Measurements from ENCODE around the gene MPC2. TPM values are rescaled to one million over a fixed set of nuclear protein-coding genes. Genes with fewer than 3 reads are reported as not detected.

Gene MPC2
- total RNA-seq = 53.9 TPM

DNA sequence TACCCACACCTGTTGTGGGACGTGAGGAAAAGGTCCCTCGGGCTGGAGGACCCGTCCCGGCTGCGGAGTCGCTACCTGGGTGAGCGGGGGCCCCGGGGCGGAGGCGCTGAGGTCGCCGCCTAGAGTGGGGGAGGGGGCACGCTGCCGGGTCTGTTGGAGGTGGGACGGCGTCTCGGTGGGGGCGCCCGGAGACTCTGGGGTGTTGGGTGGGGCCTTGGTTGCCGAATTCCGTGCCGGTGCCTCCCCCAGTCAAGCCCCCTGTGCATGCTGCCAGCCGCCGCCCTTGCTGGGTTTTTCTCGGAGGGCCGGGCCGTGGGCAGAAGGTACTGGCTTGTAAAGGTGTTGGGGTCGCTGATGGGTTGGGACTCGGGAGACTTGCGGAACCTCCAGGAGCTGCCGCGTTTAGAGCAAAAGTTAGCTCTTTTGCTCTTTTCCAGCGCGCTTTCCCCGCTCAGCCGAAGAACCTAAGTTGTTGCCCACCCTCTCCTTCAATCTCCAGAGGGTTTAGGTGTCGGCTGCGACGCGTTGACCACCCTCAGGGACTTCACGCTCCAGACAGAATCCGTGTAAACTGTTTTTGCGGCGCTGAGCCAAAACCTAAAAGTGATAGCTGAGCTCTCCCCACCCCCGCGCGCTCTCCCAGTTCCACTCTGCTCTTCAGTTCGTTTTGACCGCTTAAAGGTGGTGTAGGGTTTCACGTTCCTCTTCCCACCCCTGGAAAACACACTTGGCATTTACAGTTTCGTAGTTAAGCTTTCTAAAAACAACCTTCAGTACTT, at the start of gene MPC2:
Gene MPC2 (minus strand): TSS at position 143 of the 779 bp plus-strand sequence. CDS start 1,231 bp downstream, outside the sequence.
- no peak for ATAC-seq

DNA sequence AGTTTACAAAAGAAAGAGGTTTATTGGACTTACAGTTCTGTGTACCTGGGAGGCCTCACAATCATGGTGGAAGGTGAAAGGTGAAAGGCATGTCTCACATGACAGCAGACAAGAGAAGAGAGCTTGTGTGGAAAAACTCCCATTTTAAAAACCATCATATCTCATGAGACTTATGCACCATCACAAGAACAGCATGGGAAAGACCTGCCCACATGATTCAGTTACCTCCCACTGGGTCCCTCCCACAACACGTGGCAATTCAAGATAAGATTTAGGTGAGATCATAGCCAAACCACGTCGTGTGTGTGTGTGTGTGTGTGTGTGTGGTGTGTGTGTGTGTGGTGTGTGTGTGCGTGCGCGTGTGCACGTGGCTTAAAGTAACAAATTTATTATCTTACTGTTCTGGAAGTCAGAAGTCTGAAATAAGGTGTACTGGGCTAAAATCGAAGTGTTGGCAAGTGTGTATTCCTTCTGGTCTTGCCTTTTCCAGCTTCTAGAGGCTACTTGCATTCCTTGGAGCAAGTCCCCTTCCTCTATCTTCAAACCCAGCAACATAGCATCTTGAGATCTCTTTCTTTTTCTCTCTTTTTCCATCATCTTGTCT, 48.1 kb upstream of the MPC2 start:
- ATAC-seq = no peak

GRCh38 chr1:167983797-167984420, 47.0 kb upstream of the MPC2 start:
- no peak for ATAC-seq

DNA sequence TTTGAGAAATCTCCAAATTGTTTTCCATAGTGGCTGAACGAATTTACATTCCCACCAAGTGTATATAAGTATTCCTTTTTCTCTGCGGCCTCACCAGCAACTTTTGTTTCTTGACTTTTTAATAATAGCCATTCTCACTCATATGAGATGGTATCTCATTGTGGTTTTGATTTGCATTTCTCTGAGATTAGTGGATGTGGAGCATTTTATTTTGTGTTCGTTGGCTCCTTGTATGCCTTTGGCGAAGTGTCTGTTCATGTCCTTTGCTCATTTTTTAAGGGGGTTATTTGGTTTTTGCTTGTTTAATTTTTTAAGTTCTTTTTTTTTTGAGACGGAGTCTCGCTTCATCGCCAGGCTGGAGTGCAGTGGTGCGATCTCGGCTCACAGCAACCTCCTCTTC, 45.1 kb upstream of the MPC2 start:
- ATAC-seq = no peak

- no peak for ATAC-seq
Measured at GRCh38 chr1:167977245-167977644, 40.4 kb upstream of the MPC2 start.

GRCh38 chr1:167974698-167975097, 37.8 kb upstream of the MPC2 start:
- ATAC-seq = no peak

- ATAC-seq = no peak
Measured at GRCh38 chr1:167973832-167974231, 37.0 kb upstream of the MPC2 start.

GRCh38 chr1:167968569-167968968, 31.7 kb upstream of the MPC2 start:
- ATAC-seq = no peak

DNA sequence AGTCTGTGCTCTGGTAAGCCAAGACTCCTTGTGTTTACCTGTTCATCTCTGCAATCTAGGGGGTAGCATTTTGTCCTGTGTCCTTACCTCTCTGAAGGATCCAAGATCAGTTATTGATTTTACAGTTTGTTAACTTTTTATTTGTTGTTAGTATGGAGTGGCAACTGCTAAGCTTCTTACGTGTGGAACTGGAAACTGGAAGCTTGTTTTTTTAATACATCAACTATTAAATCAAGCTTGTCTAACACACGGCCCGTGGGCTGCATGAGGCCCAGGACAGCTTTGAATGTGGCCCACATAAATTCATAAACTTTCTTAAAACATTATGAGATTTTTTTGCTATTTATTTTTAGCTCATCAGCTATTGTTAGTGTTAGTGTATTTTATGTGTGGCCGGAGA, 29.2 kb upstream of the MPC2 start:
- no peak for ATAC-seq

DNA sequence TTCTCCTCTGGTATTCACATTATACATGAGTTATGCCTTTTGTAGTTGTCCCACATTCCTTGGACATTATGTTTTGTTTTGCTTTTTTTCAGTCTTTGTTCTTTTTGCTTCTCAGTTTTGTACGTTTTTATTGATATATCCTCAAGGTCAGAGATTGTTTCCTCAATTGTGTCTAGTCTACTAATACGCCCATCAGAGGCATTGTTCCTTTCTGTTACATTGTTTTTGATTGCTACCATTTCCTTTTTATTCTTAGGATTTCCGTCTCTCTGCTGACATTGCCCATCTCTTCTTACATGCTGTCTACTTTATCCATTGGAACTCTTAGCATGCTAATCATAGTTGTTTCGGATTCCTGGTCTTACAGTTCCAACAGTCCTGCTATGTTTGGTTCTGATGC, 27.8 kb upstream of the MPC2 start:
- ATAC-seq = no peak

- no peak for ATAC-seq
Measured at GRCh38 chr1:167957710-167958109, 20.8 kb upstream of the MPC2 start.

GRCh38 chr1:167955915-167956314, 19.0 kb upstream of the MPC2 start:
- no peak for ATAC-seq

DNA sequence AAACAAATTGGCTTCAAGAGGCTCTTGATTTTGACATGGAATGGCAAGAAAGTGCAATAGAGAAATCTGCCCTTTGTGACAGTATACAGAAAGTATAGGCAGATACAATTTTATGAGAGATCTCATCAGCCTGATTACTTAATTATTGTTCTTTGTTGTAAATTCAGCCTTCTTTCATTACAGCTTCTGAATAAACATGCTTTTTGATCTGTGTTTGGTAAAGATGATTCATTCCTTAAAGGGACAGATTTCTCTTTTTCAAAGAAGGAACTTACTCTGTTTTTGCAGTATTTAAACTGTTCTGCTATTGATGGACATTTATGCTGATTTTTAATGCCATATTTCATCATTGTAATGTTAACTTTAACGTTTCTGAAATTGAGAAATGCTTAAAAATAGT, 13.7 kb upstream of the MPC2 start:
- no peak for ATAC-seq

GRCh38 chr1:167949785-167950184, 12.9 kb upstream of the MPC2 start:
- no peak for ATAC-seq

DNA sequence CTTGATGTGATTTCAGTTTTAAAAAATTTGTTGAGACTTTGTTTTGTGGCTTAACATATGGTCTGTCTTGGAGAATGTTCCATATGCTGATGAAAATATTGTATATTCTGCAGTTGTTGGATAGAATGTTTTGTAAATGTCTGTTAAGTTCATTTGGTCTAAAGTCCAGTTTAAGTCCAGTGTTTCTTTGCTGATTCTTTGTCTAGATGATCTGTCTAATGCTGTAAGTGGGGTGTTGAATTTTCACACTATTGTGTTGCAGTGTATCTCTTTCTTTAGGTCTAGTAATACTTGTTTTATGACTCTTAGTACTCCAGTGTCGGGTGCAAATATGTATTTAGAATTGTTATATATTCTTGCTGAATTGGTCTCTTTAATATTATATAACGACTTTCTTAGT, 10.9 kb upstream of the MPC2 start:
- no peak for ATAC-seq

- peak; percentile 61 for ATAC-seq
Measured at GRCh38 chr1:167943541-167943940, 6.7 kb upstream of the MPC2 start.

DNA sequence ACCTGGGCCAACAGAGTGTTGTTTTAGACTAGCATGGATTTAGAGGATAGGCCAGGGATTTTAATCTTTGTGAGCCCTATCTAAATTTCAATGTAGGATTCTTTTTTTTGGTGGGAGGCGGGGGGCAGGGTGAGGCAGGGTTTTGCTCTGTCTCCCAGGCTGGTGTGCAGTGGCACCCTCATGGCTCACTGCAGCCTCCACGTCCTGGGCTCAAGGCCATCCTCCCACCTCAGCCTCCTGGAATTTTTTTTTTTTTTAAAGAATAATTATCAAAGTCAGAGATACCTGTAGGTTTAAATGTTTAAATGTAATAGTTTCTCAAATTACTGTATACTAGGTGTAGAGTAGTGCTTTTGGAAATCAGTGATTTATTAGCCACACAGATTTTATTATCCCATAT, 3.4 kb upstream of the MPC2 start:
- no peak for ATAC-seq

DNA sequence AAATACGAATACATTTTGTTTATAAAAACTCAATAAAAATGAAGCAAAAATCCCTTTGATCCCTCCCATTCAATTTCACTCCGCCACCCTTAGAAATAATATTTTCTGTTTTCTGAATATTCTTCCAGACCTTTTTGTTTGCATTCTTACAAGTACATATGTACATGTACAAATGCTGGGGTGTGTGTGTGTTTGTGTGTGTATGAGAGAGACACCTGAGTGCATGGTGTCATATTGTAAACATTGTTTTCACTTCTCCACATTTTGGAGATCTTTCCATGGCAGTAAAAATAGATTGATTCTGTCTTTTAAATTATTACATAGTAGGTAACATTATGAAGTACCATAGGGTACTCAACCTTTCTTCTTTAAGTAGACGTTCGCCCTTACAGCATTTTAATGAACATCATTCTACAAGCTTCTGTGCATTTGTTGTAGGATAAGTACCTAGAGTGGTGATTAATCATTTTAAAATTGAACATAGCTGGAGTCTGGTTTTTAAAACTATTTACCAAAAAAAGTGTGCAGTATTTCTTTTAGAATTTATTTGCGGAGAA, 1.3 kb upstream of the MPC2 start:
- no peak for ATAC-seq

GRCh38 chr1:167937709-167938010, 788 bp upstream of the MPC2 start:
- no peak for ATAC-seq

GRCh38 chr1:167936068-167936929, 573 bp downstream of the MPC2 start, which contains the start of gene DCAF6:
Gene DCAF6, plus strand, starts transcription at chr1:167936683. Its CDS starts 229 bp downstream, at chr1:167936912.
- peak; percentile 96 for ATAC-seq

DNA sequence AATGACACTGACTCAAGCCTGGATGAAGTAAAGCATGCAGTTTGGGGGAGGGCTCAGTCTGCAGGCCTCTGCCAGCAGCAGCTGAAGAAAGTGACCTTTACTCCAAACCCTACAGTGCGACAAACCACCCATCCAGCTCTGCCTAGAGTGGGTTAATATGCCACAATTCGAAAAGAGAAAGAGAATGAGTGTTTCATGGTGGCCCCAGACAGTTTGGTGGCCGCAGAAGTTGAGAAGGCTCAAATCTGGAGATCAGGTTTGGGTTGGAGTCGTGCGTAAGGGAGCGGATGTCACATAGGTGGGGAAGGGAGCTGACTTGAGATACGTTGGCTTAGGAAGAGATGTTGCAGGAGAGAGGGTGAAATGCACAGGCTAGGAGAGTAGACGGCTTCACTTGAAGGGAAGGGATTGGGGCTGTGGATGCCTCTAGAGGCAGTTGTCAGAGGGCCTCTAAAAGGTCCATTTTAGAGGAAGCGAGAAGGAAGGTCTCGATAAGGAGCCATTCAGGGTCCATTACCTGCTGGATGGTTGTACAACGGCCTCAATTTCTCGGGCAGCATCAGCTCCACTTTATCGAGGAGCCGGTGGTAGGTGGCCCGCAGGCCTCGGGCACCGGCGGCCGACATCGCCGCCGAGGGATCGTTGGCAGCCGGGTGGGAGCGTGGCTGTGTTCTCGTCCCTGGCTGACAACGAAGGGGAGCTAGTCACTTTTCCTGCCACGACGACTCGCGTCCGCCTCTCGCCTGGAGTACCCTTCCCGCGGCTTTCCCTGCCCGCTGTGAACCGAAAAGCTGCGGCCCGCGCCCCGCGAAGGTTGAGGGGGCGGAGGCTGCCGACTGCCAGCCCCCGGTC, 1.4 kb downstream of the MPC2 start:
- ATAC-seq = peak; percentile 17

Measured in esophagus mucosa (tissue), 1 donor.